ENCODE measurements around the gene MRPS9.

- TF ChIP-seq POLR2A (IDR thresholded peaks at IDR 0.05; ENCODE audit: insufficient read depth in 1 of 2, low read depth in 2 of 2, low read length in 2 of 2) (no peak), SMAD1 (CRISPR knock-in tag; IDR thresholded peaks at IDR 0.05; ENCODE audit: borderline replicate concordance, low read depth) (no peak), ZNF274 (CRISPR knock-in tag; IDR thresholded peaks at IDR 0.05) (no peak), HNRNPK (IDR thresholded peaks at IDR 0.05; ENCODE audit: low read depth, low read length, poor library complexity, severe bottlenecking) (no peak), ZNF282 (IDR thresholded peaks at IDR 0.05; ENCODE audit: partially characterized antibody) (no peak), CTCF (CRISPR knock-in tag; IDR thresholded peaks at IDR 0.05) (no peak), ZNF234 (CRISPR knock-in tag; conservative IDR thresholded peaks at IDR 0.05) (no peak), YEATS4 (CRISPR knock-in tag; IDR thresholded peaks at IDR 0.05; ENCODE audit: borderline replicate concordance) (no peak), KDM5A (IDR thresholded peaks at IDR 0.05; ENCODE audit: borderline replicate concordance, low read length) (no peak)
Measured at GRCh38 chr2:105143094-105143466, 105.2 kb downstream of the MRPS9 start.

Measured in HepG2 (cell line).